Activated CD8-positive, alpha-beta memory T cell treated with anti-CD3 and anti-CD28 coated beads for 36 hours (primary cell): Measurements from ENCODE around the gene CD2BP2. TPM values are rescaled to one million over a fixed set of nuclear protein-coding genes. Genes with fewer than 3 reads are reported as not detected.

Experiments used
- CTCF ChIA-PET: fragments of 350-600 bp; sonication (Branson Sonifier 250); formaldehyde crosslinking; loops from one replicate; lab custom pipeline; 2021; ENCODE audit warnings: antibody characterized with exemption; lab: Charles Lee
- POLR2A ChIA-PET: fragments of 350-600 bp; sonication (Branson Sonifier 250); formaldehyde crosslinking; loops from one replicate; lab custom pipeline; 2021; ENCODE audit warnings: antibody characterized with exemption; lab: Charles Lee
- total RNA-seq, 2 experiments: library from RNA; stranded (reverse); gene quantifications; one replicate each; pipeline ENCODE4 v1.2.3, GENCODE V29; 2021

The CD2BP2 gene
- total RNA-seq, 2 experiments from 2014 or later, result 77.8 to 80.4 TPM

DNA sequence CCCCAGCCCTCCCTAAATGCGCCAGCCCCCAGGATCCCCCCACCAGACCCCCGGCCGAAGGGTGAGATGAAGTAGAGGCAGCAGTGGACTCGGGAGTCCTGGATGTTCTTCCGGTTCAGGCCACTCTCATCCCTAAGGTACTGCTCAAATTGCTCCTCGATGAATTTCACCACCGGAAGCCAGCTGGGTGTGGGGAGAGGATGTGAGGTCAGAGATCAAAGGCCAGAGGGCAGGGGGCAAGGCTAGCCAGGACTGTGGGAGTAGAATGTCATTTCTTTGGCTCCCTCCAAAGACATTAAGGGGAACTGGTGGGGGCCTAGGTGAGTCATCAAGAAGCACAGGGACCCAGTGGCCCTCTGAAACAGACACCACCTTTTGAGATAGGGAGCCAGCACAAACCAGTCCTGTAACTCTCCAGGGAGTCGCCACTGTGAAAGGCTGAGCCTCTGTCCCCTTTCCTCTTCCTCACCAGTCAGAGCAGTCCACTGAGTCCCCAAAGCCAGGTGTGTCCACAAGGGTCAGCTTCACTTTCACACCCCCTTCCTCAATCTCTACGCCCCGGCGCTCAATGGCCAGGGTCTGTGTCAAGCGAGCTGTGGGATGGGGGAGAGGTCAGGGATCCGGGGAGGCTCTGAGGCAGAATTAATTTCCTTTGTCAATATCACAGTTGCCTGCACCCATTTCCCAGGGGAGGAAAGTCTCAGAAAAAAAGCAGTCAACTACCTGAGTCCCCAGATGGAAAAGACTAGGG is 26.4 kb upstream of the CD2BP2 start:
- ChIA-PET CTCF (interaction anchor here (1.0 to 2.7 kb wide), 5 partner anchors 12 to 28 kb away, joined by 3 to 11 read pairs (median 7); partner anchors contain the start of genes ZNF48 and ZNF771), POLR2A (interaction anchor here (0.5 to 1.7 kb wide), 3 partner anchors 34 to 209 kb away, joined by 5 to 9 read pairs (median 6); no protein-coding TSS in a partner anchor)

GRCh38 chr16:30380803-30381208 is 25.7 kb upstream of the CD2BP2 start:
- ChIA-PET CTCF (interaction anchor here (1.5 to 2.7 kb wide), 3 partner anchors 9 to 14 kb away, joined by 4 to 11 read pairs (median 9); partner anchors contain the start of gene ZNF48), POLR2A (interaction anchor here (0.5 kb wide), 1 partner anchor 34 kb away, joined by 9 read pairs; no protein-coding TSS in a partner anchor)

DNA sequence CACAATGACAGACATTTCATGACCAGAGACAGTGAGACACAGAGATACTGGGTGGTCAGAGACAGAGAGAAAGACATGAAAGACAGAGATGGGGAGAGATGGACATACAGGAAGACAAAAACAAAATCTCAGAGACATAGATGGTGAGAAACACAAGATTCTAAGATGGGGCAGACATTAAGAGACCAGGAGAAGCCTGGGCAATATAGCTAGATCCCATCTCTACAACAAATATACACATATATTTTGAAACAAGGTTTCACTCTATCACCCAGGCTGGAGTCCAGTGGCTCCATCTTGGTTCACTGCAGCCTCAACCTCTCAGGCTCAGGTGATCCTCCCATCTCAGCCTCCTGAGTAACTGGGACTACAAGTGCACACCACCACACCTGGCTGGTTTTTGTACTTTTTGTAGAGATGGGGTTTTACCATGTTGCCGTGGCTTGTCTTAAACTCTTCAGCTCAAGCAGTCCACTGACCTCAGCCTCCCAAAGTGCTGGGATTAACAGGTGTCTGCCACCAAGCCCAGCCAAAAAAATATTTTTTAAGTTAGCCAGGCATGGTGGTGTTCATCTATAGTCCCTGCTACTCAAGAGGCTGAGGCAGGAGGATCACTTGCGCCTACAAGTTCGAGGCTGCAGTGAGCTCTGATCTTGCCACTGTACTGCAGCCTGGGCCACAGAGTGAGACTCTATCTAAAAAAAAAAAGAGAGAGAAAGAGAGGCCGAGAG is 25.1 kb upstream of the CD2BP2 start:
- CTCF ChIA-PET, result interaction anchor here (1.5 to 2.7 kb wide), 3 partner anchors 9 to 15 kb away, joined by 4 to 11 read pairs (median 9); partner anchors contain the start of gene ZNF48
- POLR2A ChIA-PET, result no interaction called here

DNA sequence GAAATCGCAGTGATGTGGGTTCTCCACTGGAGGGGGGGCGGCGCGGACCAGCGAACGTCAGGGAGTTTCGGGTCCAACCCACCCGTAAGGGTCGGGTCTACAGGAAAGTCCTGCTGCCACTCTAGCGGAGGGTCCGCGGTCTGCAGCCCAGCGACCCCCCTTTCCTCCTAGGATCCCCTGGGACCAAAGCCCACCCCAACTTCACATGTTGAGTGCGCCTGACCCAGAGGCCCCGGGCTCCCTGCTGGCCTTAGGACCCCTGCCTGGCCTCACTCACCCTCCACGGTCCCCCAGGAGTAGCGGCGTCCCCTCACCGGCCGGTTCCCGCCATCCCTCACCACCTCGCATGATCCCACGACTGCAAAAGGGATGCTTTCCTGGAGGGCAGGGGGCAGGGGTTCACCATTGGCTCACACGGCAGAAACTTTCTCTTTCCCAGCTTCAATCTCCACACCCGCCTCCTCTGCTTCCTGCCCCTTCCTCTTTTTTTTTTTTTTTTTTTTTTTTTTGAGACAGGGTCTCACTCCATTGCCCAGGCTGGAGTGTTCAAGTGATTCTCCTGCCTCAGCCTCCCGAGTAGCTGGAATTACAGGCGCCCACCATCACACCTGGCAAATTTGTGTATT is 24.2 kb upstream of the CD2BP2 start:
- ChIA-PET CTCF (interaction anchor here (1.5 to 2.7 kb wide), 3 partner anchors 8 to 16 kb away, joined by 4 to 11 read pairs (median 9); partner anchors contain the start of gene ZNF48), POLR2A (interaction anchor here (0.6 kb wide), 1 partner anchor 196 kb away, joined by 7 read pairs; no protein-coding TSS in a partner anchor)

GRCh38 chr16:30378236-30379157 is 23.4 kb upstream of the CD2BP2 start:
- ChIA-PET POLR2A (interaction anchor here (0.6 to 0.9 kb wide), 3 partner anchors 28 to 195 kb away, joined by 3 to 7 read pairs (median 3); partner anchors contain the start of gene ZNF771), CTCF (interaction anchor here (0.8 to 1.5 kb wide), 3 partner anchors 17 to 193 kb away, joined by 3 to 8 read pairs (median 3); partner anchors contain the start of genes ZNF48 and ZNF688)

DNA sequence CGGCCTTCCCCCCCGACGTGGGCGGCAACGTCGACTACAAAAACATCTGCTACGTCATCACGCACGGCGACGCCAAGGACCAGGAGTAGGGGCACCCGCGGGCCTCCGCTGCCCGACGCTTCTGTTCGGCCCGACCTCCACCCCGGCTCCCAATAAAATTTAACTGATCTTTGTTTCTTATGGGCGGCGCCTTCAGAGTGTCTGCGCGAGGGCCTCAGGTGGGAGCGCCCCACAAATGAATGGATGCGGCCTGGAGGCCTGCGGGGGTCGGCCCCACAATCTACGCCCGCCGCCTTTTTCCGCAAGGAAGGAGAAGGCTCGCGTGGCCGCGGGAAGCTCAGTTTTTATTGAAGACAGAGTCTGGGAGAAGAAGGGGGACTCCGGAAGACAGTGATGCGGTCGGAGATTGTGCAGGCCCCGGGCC is 22.7 kb upstream of the CD2BP2 start:
- CTCF ChIA-PET, result interaction anchor here (0.8 to 1.5 kb wide), 4 partner anchors 18 to 194 kb away, joined by 3 to 8 read pairs (median 3); partner anchors contain the start of genes ZNF48 and ZNF688

GRCh38 chr16:30377050-30377811 is 22.1 kb upstream of the CD2BP2 start:
- POLR2A ChIA-PET, result interaction anchor here (0.8 to 1.6 kb wide), 3 partner anchors 13 to 192 kb away, joined by 3 to 4 read pairs (median 3); partner anchors contain the start of gene ZNF771

More for the DNA sequence above, 22.7 kb upstream of the CD2BP2 start:
- POLR2A ChIA-PET, result interaction anchor here (0.8 to 1.6 kb wide), 4 partner anchors 14 to 193 kb away, joined by 3 to 4 read pairs (median 3); partner anchors contain the start of gene ZNF771

GRCh38 chr16:30376461-30376902 is 21.4 kb upstream of the CD2BP2 start:
- POLR2A ChIA-PET, result interaction anchor here (0.8 to 1.6 kb wide), 2 partner anchors 12 to 31 kb away, joined by 3 to 4 read pairs; partner anchors contain the start of gene ZNF771
- CTCF ChIA-PET, result interaction anchor here (0.5 to 1.3 kb wide), 2 partner anchors 33 to 192 kb away, joined by 3 read pairs; no protein-coding TSS in a partner anchor

More at GRCh38 chr16:30377050-30377811, 22.1 kb upstream of the CD2BP2 start:
- CTCF ChIA-PET, result interaction anchor here (0.8 to 1.5 kb wide), 4 partner anchors 19 to 194 kb away, joined by 3 to 8 read pairs (median 3); partner anchors contain the start of genes ZNF48 and ZNF688

- ChIA-PET CTCF (interaction anchor here (0.5 kb wide), 1 partner anchor 193 kb away, joined by 3 read pairs; no protein-coding TSS in a partner anchor), POLR2A (no interaction called here)
Measured at GRCh38 chr16:30375864-30376263, 20.8 kb upstream of the CD2BP2 start.

DNA sequence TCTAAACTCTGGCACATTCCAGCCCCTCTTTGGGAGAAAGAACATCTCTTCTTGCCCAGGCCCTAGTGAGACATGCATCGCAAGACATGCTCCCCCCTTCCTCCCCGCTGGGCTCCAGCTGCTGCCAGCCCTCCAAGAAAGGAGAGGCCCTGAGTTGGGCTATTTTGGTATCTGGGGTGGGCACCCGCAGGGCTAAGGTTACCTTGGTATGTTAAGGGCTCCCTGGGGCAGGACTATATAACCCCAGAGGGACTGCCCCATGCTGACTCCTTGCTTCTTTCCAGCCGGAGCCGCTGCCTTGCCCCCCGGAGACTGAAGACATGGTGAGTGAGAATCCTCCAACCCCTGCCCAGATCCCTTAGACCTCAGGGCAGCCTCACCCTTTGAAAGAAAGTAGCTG is 19.4 kb upstream of the CD2BP2 start, which contains the start of gene MYL11:
Gene MYL11 (plus strand): TSS at position 265 of the 400 bp plus-strand sequence. CDS start 56 bp downstream, at position 321.
- POLR2A ChIA-PET, result no interaction called here
- CTCF ChIA-PET, result no interaction called here

- ChIA-PET CTCF (interaction anchor here (0.5 kb wide), 1 partner anchor 196 kb away, joined by 3 read pairs; no protein-coding TSS in a partner anchor), POLR2A (no interaction called here)
Measured at GRCh38 chr16:30372725-30373124, 17.6 kb upstream of the CD2BP2 start.

- POLR2A ChIA-PET, result interaction anchor here (1.7 kb wide), 1 partner anchor 11 kb away, joined by 11 read pairs; the partner anchor contains the start of gene SEPTIN1
Measured at GRCh38 chr16:30372038-30372712, 17.1 kb upstream of the CD2BP2 start.

DNA sequence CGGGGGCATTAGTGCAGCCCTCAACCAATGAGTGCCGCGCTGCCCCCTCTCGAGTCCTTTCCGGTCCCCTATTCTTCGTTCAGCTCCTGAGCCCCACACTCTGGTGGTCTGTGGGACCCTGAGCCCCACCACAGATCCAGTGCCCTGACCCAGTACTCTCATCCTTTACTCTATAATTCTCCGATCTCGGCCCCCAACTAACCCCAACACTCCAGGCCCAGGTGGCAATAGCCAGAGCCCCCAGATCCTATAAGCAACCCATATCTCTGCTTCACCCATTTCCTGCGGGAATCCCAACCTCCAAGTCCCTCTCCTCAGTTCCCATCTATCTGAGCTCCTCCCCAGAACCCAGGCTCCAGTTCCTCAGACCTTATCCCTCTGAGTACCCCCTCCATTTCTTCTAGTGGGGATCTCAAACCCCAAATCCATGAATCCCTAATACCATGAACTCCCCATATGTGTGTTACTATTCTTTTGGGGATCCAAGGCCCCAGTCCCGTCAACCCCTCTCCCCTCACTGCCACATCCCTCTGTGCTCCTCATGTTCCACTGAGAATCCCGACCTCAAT is 16.2 kb upstream of the CD2BP2 start:
- CTCF ChIA-PET, result interaction anchor here (0.6 to 1.7 kb wide), 12 partner anchors 9 to 275 kb away, joined by 3 to 6 read pairs (median 4); partner anchors contain the start of genes GDPD3, SEPTIN1, ZNF48 and ZNF771

More at GRCh38 chr16:30372038-30372712, 17.1 kb upstream of the CD2BP2 start:
- CTCF ChIA-PET, result interaction anchor here (0.8 to 1.7 kb wide), 5 partner anchors 8 to 259 kb away, joined by 3 to 5 read pairs (median 3); partner anchors contain the start of genes GDPD3, SEPTIN1 and ZNF771

More for the DNA sequence above, 16.2 kb upstream of the CD2BP2 start:
- POLR2A ChIA-PET, result interaction anchor here (0.9 to 1.7 kb wide), 6 partner anchors 12 to 59 kb away, joined by 3 to 11 read pairs (median 4); partner anchors contain the start of genes CD2BP2, DCTPP1, SEPTIN1 and ZNF771
